Stimulated activated CD4-positive, alpha-beta T cell treated with anti-CD3 and anti-CD28 coated beads, Interleukin-2, amount 100 ng/mL, for 48 hours (primary cell): Measurements from ENCODE around the gene CPT1C.
A peak's percentile ranks its signal among the peaks of the same experiment; 100 is the strongest.

Experiments
- DNase-seq, 2 donors: peaks; one replicate each; pipeline ENCODE4 v3.0.0-alpha.2; 2020

CPT1C gene

DNA sequence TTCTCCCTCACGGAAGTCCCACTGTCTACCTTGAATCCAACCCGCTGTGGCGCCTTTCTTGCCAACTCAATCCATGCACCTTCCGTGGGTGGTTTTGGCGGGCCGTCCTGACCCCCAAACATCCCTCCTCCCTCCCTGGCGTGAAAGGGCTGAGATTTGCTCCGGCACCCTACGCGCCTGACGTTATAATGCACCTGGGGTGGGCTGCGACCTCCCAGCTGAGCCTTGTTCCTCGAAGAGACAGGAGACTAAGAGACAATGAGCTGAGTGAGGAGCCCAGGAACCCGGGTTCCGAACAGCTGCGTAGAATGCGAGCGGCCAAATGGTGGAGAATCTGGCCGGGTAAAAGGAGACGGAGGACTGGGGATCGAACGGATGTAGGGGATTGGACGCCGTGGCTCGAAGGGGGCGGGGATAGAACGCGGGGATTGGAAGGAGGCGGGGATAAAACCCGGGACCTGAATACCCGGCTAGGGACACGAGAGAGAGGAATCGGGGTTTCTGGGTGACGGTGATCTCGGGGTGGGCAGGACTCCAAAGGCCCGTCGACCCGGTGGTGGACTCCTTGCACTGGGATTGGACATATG lies at the start of gene CPT1C:
Gene CPT1C (plus strand): TSS at position 461 of the 587 bp plus-strand sequence. CDS start 1,137 bp downstream, outside the sequence.
- DNase-seq: peak; percentile 51 to 55

DNA sequence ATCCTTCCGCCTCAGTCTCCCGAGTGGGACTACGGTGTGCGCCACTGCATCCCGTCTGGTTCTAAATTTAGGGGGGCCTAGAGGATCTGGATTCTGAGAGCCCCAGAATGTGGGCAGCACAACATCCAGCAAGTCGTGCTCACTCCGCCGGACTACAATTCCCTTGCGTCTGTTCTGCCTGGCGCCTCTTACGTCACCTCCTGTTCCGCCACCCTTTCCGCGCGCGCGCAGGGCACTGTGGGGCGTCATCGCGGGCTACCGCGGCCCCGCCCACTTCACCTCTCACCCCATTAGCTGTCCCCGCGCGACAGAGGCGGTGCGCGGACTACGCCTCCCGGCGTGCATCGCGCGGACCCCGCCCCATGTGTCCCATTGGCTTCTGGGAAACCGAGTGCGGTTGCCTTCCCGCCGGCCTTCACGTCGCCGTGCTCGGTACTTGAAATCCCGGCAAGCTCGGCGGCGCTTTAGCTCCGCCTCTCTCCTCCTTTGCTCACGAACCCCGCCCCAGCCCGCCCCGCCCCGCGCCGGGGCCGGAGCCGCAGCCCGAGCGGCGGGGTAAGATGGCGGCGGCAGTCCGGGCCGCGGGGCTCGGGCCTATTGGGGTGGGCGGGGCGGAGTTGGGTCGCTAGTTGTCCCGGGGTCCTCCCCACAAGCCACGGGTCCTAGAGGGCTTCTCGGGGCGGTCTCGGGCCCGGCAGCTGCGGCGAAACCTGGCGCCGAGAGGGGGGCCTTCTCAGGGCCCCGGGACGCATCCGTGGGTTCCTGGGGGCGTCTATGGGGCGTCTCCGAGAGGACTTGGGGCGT lies 49.0 kb upstream of the CPT1C start, which contains the start of gene SCAF1:
Gene SCAF1 (plus strand): TSS at position 522 of the 804 bp plus-strand sequence. CDS start 2,818 bp downstream, outside the sequence.
- DNase-seq: peak; percentile 98 to 99

DNA sequence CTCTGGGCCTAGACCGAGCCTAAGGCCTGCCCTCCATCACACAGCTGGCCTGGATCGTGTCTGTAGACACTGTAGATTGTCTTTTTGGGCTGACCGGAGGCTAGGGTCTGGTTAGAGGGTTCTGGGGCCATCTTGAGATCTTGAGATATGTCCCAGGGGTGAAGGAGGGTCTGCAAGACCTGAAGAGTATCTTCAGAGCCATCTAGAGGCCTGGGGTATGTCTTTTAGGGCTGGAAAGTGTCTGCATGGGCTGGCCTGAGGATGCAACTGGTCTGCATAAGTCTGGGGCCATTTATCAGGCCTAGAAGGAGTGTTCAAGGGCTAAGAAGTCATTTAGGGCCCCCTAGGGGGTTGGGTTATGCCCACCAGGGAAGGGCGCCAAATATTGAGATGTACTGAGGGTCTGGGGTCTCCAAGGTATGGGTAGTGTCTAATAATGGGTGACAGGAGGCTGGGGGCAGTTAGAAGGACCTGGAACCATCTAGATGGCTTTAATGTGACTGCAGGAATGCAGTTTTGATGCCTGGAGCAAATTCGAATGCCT lies 48.4 kb upstream of the CPT1C start:
- DNase-seq: no peak

DNA sequence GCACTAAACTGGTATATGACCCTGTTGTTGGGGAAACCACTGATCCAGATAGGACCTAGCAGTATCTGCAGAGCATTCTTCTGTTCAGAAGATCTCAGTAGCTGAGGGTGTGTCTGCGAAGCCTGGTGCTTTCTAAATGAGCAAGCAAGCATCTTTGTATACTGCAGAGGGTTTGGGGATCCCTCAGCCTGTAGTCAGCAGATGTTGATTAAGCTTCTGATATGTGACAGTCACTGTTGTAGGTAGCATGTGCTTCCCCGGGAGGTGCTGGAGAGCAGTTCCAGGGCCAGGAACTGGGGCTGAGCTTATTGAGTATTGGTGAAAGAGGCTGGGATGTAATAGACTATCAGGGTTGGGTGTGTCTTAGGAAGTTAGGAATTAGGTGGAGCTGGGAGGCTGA lies 47.5 kb upstream of the CPT1C start:
- peak in 1 of 2 donors; percentile 9 for DNase-seq

DNA sequence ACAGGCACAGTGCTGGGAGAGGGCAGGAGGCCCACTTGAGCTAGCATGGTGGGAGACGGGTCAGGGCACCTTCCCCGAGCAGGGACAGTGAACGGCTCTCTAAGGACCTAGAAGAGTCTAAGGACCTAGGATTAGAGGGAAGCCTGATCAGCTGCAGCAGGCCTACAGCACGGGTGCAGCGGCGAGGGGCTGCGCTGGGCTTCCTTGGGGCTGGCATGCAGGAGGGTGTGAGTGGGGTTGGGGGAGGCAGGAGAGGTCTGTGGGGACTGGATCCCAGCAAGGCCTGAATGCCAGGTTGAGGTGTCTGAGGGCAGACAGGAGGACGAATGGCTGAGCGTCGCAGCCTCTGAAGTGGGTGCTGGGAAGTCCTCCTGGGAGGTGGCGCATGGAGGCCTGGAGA lies 45.3 kb upstream of the CPT1C start:
- DNase-seq: no peak

DNA sequence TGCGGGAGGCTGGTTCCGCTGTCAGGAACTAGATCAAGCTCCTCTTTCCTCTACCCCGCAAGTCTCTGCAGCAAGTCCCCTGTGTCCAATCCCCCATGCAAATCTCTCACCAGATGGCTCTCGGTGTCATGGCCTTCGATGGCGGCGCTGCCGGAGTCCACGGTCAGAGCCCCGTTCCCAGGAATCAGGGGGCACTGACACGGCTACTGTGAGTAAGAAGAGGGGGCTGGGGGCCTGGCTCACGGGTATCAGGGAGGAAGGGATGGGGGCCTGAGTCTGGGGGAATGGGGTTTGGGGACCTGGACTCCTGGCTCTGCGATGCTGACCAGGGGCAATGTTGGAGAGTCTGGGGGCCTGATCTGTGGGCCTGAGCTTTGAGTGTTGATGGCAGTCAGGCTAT lies 44.9 kb upstream of the CPT1C start:
- no peak for DNase-seq

DNA sequence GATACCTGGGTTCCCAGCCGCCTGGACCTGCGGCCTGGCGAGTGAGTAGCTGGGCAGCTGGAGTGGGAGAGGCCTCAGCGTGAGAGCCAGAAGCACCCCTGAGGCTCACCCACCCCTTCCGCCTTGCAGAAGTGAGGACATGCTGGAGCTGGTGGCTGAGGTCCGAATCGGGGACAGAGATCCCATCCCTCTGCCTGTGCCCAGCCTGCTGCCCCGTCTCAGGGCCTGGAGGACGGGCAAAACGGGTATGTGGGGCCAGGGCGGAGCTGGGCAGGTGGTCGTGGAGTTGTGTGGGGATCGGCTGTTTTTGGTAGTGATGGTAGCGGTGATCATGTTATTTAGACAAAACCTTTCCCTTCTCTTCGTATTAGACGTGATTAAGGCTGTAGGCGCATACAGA lies 44.3 kb upstream of the CPT1C start:
- no peak for DNase-seq

DNA sequence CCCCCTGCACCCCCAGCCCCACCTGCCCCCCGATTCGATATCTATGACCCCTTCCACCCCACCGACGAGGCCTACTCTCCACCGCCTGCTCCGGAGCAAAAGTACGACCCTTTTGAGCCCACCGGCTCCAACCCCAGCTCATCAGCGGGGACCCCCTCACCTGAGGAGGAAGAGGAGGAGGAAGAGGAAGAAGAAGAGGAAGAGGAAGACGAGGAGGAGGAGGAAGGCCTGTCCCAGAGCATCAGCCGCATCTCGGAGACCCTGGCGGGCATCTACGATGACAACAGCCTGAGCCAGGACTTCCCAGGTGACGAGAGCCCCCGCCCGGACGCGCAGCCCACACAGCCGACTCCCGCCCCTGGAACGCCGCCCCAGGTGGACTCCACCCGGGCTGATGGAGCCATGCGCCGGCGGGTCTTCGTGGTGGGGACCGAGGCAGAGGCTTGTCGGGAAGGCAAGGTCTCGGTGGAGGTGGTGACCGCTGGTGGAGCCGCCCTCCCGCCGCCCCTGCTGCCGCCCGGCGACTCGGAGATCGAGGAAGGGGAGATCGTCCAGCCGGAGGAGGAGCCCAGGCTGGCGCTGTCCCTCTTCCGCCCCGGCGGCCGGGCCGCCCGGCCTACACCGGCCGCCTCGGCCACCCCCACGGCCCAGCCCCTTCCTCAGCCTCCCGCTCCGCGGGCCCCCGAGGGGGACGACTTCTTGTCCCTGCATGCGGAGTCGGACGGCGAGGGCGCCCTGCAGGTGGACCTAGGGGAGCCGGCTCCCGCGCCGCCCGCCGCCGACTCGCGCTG lies 39.7 kb upstream of the CPT1C start:
- DNase-seq: no peak

DNA sequence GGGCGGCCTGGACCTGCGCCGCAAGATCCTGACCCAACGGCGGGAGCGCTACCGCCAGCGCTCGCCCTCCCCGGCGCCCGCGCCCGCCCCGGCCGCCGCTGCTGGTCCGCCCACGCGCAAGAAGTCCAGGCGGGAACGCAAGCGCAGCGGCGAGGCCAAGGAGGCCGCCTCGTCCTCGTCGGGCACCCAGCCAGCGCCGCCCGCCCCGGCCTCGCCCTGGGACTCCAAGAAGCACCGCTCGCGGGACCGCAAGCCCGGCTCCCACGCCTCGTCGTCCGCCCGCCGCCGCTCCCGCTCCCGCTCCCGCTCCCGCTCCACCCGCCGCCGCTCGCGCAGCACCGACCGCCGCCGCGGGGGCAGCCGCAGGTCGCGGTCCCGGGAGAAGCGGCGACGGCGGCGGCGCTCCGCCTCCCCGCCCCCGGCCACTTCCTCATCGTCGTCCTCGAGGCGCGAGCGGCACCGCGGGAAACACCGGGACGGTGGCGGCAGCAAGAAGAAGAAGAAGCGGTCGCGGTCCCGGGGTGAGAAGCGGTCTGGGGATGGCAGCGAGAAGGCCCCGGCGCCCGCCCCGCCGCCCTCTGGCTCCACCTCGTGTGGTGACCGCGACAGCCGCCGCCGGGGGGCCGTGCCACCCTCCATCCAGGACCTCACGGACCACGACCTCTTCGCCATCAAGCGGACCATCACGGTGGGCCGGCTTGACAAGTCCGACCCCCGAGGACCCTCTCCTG lies 38.9 kb upstream of the CPT1C start:
- DNase-seq: no peak

DNA sequence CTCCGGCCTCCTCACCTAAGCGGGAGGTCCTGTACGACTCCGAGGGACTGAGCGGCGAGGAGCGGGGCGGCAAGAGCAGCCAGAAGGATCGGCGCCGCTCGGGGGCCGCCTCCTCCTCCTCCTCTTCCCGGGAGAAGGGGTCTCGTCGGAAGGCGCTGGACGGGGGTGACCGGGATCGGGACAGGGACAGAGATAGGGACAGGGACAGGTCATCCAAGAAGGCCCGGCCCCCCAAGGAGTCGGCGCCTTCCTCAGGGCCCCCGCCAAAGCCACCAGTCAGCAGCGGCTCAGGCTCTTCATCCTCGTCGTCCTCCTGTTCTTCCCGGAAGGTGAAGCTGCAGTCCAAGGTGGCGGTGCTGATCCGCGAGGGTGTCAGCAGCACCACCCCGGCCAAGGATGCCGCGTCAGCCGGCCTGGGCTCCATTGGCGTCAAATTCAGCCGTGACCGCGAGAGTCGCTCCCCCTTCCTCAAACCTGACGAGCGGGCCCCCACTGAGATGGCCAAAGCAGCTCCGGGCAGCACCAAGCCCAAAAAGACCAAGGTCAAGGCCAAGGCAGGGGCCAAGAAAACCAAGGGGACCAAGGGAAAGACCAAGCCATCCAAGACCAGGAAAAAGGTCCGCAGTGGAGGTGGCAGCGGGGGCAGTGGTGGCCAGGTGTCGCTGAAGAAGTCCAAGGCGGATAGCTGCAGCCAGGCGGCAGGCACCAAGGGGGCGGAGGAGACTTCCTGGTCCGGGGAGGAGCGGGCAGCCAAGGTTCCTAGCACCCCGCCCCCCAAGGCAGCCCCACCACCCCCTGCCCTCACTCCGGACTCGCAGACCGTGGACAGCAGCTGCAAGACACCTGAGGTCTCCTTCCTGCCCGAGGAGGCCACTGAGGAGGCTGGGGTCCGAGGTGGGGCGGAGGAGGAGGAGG lies 38.1 kb upstream of the CPT1C start:
- no peak for DNase-seq

DNA sequence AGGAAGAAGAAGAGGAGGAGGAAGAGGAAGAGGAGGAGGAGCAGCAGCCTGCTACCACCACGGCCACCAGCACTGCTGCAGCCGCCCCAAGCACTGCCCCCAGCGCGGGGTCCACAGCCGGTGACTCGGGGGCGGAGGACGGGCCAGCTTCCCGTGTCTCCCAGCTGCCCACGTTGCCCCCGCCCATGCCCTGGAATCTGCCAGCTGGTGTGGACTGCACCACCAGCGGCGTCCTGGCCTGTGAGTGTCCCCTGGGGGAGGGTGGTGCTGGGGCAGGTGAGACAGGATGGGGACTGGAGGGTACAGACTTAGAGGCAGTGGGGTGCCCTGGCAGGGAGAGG lies 37.5 kb upstream of the CPT1C start:
- DNase-seq: no peak

DNA sequence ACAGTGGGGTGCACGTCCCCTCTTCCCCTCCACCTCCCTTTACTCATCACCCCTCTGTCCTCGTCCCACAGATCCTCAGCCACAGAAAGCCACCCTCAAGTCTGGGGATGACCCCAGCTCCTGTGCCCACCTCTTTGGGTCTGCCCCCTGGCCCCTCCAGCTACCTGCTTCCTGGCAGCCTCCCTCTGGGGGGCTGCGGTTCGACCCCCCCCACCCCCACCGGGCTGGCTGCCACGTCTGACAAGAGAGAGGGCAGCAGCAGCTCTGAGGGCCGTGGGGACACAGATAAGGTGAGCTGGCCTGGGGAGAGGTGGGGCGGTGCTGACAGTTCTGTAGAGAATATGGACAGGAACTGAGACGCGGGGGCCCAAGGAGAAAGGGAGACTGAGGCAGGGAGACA lies 36.3 kb upstream of the CPT1C start:
- DNase-seq: no peak

DNA sequence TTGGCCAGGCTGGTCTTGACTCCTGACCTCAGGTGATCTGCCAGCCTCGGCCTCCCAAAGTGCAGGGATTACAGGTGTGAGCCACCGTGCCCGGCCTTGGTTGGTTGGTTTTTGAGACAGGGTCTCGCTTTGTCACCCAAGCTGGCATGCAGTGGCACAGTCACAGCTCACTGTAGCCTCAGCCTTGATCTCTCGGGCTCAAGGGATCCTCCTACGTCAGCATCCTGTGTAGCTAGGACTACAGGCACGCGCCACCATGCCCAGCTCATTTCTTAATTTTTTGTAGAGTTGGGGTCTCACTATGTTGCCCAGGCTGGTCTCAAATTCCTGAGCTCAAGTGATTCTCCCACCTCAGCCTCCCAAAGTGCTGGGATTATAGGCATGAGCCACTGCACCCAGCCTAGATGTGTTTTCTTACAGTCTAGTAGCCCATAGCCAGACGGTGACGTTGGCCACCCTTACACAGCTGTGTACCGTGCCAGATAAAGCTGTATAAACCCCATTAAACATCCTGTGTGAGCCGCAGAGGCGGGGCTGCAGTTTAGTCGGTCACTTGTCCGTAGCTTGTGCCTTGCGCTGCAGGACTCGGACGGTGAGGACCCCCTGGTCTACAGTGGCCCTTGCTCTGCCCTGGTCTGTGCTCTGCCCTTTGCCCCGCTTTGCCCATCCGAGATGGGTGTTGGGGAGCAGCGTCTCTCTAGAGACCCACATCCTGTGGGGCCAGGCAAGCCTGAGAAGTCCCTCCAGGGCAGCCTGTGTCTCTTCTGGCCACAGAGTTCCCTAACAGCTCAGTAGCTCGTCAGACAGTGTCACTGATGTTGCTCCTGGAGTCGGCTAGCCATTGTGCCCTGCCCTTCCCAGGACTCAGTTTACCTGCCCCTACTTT lies 35.1 kb upstream of the CPT1C start:
- DNase-seq: no peak

DNA sequence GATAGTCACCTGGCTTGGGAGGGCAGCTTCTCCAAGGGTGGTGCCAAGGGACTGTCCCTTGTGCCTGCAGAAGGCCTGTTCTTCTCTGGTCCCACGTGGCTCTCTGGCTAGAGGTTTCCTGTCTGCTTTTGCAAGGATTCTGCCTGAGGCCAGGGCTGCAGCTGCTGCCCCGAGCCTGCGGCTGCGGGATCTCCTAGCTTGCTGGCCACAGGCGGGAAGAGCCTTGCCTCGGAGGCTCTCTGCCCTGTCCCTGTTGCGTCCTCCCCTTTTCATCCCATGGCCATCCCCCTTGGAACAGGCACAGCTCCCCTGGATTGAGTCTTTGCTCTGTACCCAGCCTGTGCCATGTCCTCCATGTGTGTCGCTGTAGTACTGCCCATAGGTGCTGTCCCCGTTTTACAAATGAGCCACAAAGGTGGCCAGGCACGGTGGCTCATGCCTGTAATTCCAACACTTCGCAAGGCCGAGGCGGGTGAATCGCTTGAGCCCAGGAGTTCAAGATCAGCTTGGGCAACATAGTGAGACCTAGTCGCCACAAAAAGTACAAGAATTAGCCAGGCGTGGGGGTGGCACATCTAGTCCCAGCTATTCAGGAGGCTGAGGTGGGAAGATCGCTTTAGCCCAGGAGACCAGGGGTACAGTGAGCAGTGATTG lies 34.3 kb upstream of the CPT1C start:
- DNase-seq: no peak

DNA sequence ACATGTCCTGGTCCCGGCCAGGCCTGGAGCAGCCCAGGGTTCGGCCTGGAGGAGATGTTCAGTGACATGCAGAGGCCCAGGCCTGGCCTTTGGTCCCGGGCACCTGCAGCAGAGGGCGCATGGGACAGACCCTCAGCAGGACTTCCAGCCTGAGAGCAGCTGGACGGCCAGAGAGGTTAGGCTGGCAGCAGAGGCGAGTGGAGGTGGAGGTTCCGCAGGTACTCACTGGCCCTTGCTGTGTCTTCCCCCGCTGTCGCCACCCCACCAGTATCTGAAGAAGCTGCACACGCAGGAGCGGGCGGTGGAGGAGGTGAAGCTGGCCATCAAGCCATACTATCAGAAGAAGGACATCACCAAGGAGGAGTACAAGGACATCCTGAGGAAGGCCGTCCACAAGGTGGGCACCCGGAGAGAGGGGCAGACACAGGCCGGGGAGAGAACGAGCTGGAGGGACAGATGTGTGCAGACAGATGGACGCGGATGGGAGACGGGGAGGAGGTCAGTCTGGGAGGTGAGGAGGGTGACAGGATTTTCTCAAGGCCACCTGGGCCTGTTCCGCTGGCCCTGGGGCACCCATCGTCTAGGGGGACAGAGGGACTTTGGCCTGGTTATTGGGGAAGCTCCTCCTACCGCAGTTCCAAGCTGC lies 33.3 kb upstream of the CPT1C start:
- no peak for DNase-seq

DNA sequence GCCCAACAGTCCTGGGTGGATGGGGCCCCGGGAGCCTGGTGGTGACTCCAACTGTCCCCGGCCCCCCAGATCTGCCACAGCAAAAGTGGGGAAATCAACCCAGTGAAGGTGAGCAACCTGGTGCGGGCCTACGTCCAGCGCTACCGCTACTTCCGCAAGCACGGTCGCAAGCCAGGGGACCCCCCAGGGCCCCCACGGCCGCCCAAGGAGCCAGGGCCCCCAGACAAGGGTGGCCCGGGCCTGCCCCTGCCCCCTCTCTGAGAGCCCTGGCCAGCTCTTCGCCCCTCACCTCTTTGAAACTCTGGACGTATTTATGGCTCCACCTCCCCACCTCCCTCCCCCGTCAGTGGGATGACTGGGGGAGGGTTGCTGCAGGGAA lies 32.8 kb upstream of the CPT1C start:
- no peak for DNase-seq

DNA sequence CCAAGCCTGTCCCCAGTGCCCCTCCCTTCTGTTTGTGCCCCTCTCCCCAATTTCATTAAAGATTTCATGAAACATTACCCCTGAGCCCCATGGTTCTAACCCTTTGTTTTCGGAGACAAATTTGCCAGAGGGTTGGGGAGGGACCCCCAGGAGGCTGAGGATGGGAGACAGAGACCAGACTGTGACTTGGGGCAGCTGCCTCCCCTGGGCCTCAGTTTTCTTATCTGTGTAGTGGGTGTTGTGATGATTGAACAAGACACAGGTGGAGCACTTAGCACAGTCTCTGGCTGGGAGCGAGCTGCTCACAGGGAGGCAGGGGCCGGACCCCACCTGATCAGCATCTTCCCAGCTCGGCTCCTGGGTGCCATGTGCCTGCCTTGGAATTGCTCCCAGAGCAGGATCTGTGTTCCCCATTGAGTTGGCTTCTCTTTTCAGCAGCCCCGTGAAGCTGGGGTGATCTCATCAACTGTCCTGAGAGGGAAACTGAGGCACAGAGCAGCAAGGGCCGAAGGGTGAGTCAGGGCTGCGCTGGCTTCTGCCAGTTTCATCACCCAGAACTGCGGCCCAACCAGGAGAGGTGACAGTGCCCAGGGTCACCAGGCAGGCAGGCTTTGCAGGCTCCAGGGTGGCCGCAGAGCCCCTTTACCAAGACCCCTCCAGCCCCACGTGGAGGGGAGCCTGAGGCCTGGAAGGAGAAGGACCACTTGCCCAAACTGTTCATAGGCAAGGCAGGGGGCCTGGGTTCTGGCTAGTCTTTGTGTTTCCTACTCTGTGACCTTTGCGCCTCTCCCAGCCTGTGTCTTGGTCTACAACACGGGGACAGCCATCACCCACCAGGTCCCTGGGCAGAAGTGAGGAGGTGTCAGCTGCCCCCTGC lies 32.1 kb upstream of the CPT1C start:
- no peak for DNase-seq

DNA sequence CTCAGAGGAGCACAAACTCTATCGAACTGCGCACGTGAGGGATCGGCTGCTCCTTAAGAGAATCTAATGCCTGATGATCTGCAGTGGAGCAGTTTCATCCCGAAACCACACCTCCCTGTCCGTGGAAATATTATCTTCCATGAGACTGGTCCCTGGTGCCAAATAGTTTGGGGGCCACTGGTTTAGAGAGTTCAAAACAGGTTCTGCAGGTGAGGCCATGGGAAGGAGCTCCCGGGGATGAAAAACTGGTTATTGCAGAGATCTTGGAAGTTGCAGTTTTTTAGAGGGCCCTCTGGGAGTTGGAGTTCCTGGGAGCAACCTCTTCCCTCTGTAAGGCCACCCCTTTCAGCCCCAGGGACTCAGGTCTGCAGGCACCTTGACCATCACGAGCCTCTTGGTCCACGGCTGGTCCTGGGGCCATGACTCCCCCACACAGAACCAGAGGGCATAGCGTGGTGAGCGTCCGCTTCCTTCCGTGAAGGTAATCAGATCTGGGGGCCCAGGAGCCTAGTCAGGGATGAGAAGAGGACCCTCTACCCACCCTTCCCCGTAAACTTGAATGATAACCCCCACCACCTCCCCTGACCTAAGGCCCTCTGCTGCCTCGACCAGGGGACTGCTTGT lies 30.5 kb upstream of the CPT1C start:
- no peak for DNase-seq
